ENCODE data around the gene APBB1. TPM values are rescaled to one million over a fixed set of nuclear protein-coding genes. Genes with fewer than 3 reads are reported as not detected.

APBB1 gene
- 46.8 and 53.8 TPM in 2 replicates for total RNA-seq (ENCODE audit: low replicate concordance)

GRCh38 chr11:6419009-6419631, at the start of gene APBB1:
Gene APBB1, minus strand, starts transcription at chr11:6419094. Its CDS starts 7,747 bp downstream, at chr11:6411347.

DNA sequence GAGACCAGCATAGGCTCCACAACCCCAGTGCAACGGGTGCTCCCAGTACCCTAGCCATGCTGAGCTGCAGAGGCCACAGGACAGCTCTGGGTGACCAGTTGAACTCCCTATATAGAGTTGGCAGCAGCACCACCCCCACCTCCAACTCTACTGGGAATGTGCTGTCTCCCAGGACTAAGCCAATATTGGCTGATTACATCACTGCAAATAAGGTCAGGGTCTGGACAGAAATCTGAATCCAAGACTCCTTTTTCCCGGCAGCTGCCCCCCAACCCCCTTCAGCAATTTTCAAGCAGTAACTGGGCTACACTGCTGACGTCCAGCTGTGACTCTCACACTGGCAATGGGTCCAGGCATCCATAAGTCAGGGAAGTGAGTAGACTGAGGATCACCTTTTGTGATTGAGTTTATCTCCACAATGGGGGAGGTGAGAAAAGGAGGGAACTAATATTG, 22.0 kb upstream of the APBB1 start, which contains the start of gene HPX:
Gene HPX, minus strand, starts transcription at position 82 of the 453 bp plus-strand sequence. Its CDS starts 24 bp downstream, at position 58.

DNA sequence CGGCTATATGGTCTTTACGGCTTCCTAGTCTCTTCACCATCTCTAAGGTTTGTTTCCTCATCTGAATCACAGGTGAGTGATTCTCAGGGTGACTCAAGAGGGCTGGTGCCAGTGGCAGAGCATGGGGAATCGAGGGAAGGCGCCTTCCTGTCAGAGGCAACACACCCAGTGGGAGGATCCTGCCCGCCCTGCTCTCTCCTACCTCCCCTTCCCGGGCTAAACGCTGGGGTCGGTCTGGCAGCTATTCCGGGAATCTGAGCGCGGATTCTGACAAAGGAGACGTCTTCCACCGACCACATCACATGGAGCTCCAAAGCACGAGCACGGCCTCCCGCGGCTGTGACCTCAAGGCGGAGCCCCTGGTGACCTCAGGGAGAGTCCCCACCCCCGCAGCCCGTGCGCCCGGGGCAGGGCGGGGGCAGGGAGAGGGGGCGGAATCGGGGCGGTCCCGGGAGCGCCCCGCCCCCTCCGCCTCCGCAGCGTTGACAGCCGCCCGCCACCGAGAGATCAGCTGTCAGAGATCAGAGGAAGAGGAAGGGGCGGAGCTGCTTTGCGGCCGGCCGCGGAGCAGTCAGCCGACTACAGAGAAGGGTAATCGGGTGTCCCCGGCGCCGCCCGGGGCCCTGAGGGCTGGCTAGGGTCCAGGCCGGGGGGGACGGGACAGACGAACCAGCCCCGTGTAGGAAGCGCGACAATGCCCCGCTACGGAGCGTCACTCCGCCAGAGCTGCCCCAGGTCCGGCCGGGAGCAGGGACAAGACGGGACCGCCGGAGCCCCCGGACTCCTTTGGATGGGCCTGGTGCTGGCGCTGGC, 28.8 kb downstream of the APBB1 start, which contains the start of gene SMPD1:
Gene SMPD1, plus strand, starts transcription at position 570 of the 813 bp plus-strand sequence. Its CDS starts 125 bp downstream, at position 695.

Other genes with a start within 250 kb of the APBB1 start
- not detected in 2 replicates for gene OR52B2, start 248.8 kb downstream of the APBB1 start, total RNA-seq (ENCODE audit: low replicate concordance)
- not detected in 2 replicates for gene OR52W1, start 219.9 kb downstream of the APBB1 start, total RNA-seq (ENCODE audit: low replicate concordance)
- not detected in 2 replicates for gene C11orf42, start 213.5 kb downstream of the APBB1 start, total RNA-seq (ENCODE audit: low replicate concordance)
- gene FHIP1B, start 184.5 kb downstream of the APBB1 start, total RNA-seq (ENCODE audit: low replicate concordance) = 5.7 and 7.4 TPM in 2 replicates
- under 0.01 and 0.47 TPM in 2 replicates for gene CNGA4, start 180.0 kb downstream of the APBB1 start, total RNA-seq (ENCODE audit: low replicate concordance)
- gene CCKBR, start 159.3 kb downstream of the APBB1 start, total RNA-seq (ENCODE audit: low replicate concordance) = not detected in 2 replicates
- gene CAVIN3, start 98.6 kb downstream of the APBB1 start, total RNA-seq (ENCODE audit: low replicate concordance) = 51.8 and 199 TPM in 2 replicates
- 19.2 and 28.4 TPM in 2 replicates for gene SMPD1, start 28.6 kb downstream of the APBB1 start, total RNA-seq (ENCODE audit: low replicate concordance)
- 0.12 and 0.45 TPM in 2 replicates for gene HPX, start 21.9 kb upstream of the APBB1 start, total RNA-seq (ENCODE audit: low replicate concordance)
- gene TRIM3, start 54.8 kb upstream of the APBB1 start, total RNA-seq (ENCODE audit: low replicate concordance) = 22.0 and 32.1 TPM in 2 replicates
- 49.6 and 66.1 TPM in 2 replicates for gene ARFIP2, start 62.2 kb upstream of the APBB1 start, total RNA-seq (ENCODE audit: low replicate concordance)
- gene TIMM10B, start 62.4 kb upstream of the APBB1 start, total RNA-seq (ENCODE audit: low replicate concordance) = 29.0 and 42.4 TPM in 2 replicates
- 3.3 and 6.3 TPM in 2 replicates for gene DNHD1, start 78.2 kb upstream of the APBB1 start, total RNA-seq (ENCODE audit: low replicate concordance)
- 6.1 and 12.2 TPM in 2 replicates for gene RRP8, start 184.5 kb upstream of the APBB1 start, total RNA-seq (ENCODE audit: low replicate concordance)
- gene ILK, start 184.7 kb upstream of the APBB1 start, total RNA-seq (ENCODE audit: low replicate concordance) = 275 and 281 TPM in 2 replicates
- 57.7 and 94.7 TPM in 2 replicates for gene TAF10, start 193.1 kb upstream of the APBB1 start, total RNA-seq (ENCODE audit: low replicate concordance)
- 48.2 and 52.7 TPM in 2 replicates for gene TPP1, start 200.3 kb upstream of the APBB1 start, total RNA-seq (ENCODE audit: low replicate concordance)
- gene DCHS1, start 236.7 kb upstream of the APBB1 start, total RNA-seq (ENCODE audit: low replicate concordance) = 2.1 and 4.0 TPM in 2 replicates